AG20443 (cell line): ENCODE results near the gene TOP1.

Experiments used
- DNase-seq: peaks from one replicate; pipeline ENCODE4 v3.0.0; 2012; ENCODE audit warnings: low spot score, mixed read lengths

TOP1 gene

GRCh38 chr20:41058674-41059635, 30.3 kb downstream of the TOP1 start:
- DNase-seq = no peak

- no peak for DNase-seq
These were observed 32.5 kb downstream of the TOP1 start for GRCh38 chr20:41061155-41061554.

GRCh38 chr20:41063442-41063841, 34.8 kb downstream of the TOP1 start:
- DNase-seq = no peak

- no peak for DNase-seq
These were observed 35.8 kb downstream of the TOP1 start for GRCh38 chr20:41064377-41064776.

- DNase-seq = no peak
These were observed 37.1 kb downstream of the TOP1 start for GRCh38 chr20:41065716-41066115.

GRCh38 chr20:41068806-41069205, 40.2 kb downstream of the TOP1 start:
- DNase-seq = no peak

- DNase-seq = peak; percentile 71
These were observed 43.7 kb downstream of the TOP1 start for GRCh38 chr20:41072190-41072863.

- DNase-seq = no peak
These were observed 44.3 kb downstream of the TOP1 start for GRCh38 chr20:41072915-41073314.

GRCh38 chr20:41074441-41074840, 45.8 kb downstream of the TOP1 start:
- no peak for DNase-seq

- no peak for DNase-seq
These were observed 48.2 kb downstream of the TOP1 start for GRCh38 chr20:41076776-41077175.

GRCh38 chr20:41078329-41078728, 49.7 kb downstream of the TOP1 start:
- peak; percentile 62 for DNase-seq

- DNase-seq = no peak
These were observed 50.4 kb downstream of the TOP1 start for GRCh38 chr20:41079066-41079465.

GRCh38 chr20:41080866-41081265, 52.2 kb downstream of the TOP1 start:
- no peak for DNase-seq

GRCh38 chr20:41081276-41081814, 52.7 kb downstream of the TOP1 start:
- DNase-seq = no peak

GRCh38 chr20:41082306-41082705, 53.7 kb downstream of the TOP1 start:
- DNase-seq = no peak

GRCh38 chr20:41085606-41086005, 57.0 kb downstream of the TOP1 start:
- DNase-seq = no peak

- no peak for DNase-seq
These were observed 58.0 kb downstream of the TOP1 start for GRCh38 chr20:41086402-41087324.

- DNase-seq = no peak
These were observed 58.7 kb downstream of the TOP1 start for GRCh38 chr20:41087325-41087685.

GRCh38 chr20:41087777-41088176, 59.2 kb downstream of the TOP1 start:
- DNase-seq = no peak

- DNase-seq = no peak
These were observed 60.9 kb downstream of the TOP1 start for GRCh38 chr20:41089555-41089954.

GRCh38 chr20:41091927-41092326, 63.3 kb downstream of the TOP1 start:
- DNase-seq = no peak
